Measurements from ENCODE around the gene SLC25A41.

The SLC25A41 gene

GRCh38 chr19:6424195-6424938 is 9.2 kb downstream of the SLC25A41 start, which contains the start of gene KHSRP:
Gene KHSRP (minus strand): TSS chr19:6424811. CDS start chr19:6424701, 110 bp downstream.
- TF ChIP-seq TAF1 (IDR thresholded peaks at IDR 0.05; ENCODE audit: low read depth, low read length) (no peak), PAX5 (IDR thresholded peaks at IDR 0.05; ENCODE audit: insufficient read depth, low read length, severe bottlenecking) (no peak), POLR2A (IDR thresholded peaks at IDR 0.05; ENCODE audit: low read depth, low read length) (no peak), POU2F2 (IDR thresholded peaks at IDR 0.05; ENCODE audit: low read depth, low read length) (no peak), POLR2AphosphoS5 (IDR thresholded peaks at IDR 0.05; ENCODE audit: low read depth, low read length) (no peak), SPI1 (IDR thresholded peaks at IDR 0.05; ENCODE audit: low read depth, low read length) (no peak)
- DNase-seq (ENCODE audit: insufficient read length, low spot score) (no peak), FAIRE-seq (no peak)

- FAIRE-seq (peak; percentile 77), DNase-seq (ENCODE audit: insufficient read length, low spot score) (no peak)
- no peak; the same call in 1 of the 2 replicates for TF ChIP-seq POLR2AphosphoS5 (IDR thresholded peaks at IDR 0.05; ENCODE audit: low read depth, low read length)
- TF ChIP-seq POU2F2 (IDR thresholded peaks at IDR 0.05; ENCODE audit: low read depth, low read length): no peak
- TF ChIP-seq SPI1 (IDR thresholded peaks at IDR 0.05; ENCODE audit: low read depth, low read length): no peak
- no peak for TF ChIP-seq TAF1 (IDR thresholded peaks at IDR 0.05; ENCODE audit: low read depth, low read length)
- TF ChIP-seq POLR2A (IDR thresholded peaks at IDR 0.05; ENCODE audit: low read depth, low read length): no peak
- no peak for TF ChIP-seq PAX5 (IDR thresholded peaks at IDR 0.05; ENCODE audit: insufficient read depth, low read length, severe bottlenecking)
Observed at GRCh38 chr19:6423499-6424194, 9.9 kb downstream of the SLC25A41 start.

GRCh38 chr19:6421075-6422014 is 12.2 kb downstream of the SLC25A41 start:
- DNase-seq (ENCODE audit: insufficient read length, low spot score) (no peak), FAIRE-seq (no peak)
- TF ChIP-seq PAX5 (IDR thresholded peaks at IDR 0.05; ENCODE audit: insufficient read depth, low read length, severe bottlenecking): no peak
- TF ChIP-seq POLR2A (IDR thresholded peaks at IDR 0.05; ENCODE audit: low read depth, low read length): no peak
- no peak for TF ChIP-seq TAF1 (IDR thresholded peaks at IDR 0.05; ENCODE audit: low read depth, low read length)
- TF ChIP-seq POU2F2 (IDR thresholded peaks at IDR 0.05; ENCODE audit: low read depth, low read length): no peak
- no peak for TF ChIP-seq POLR2AphosphoS5 (IDR thresholded peaks at IDR 0.05; ENCODE audit: low read depth, low read length)
- TF ChIP-seq SPI1 (IDR thresholded peaks at IDR 0.05; ENCODE audit: low read depth, low read length): no peak

GRCh38 chr19:6418562-6418932 is 15.0 kb downstream of the SLC25A41 start:
- FAIRE-seq: no peak
- TF ChIP-seq POLR2A (IDR thresholded peaks at IDR 0.05; ENCODE audit: low read depth, low read length): no peak
- no peak for TF ChIP-seq POU2F2 (IDR thresholded peaks at IDR 0.05; ENCODE audit: low read depth, low read length)
- no peak for TF ChIP-seq POLR2AphosphoS5 (IDR thresholded peaks at IDR 0.05; ENCODE audit: low read depth, low read length)
- TF ChIP-seq PAX5 (IDR thresholded peaks at IDR 0.05; ENCODE audit: insufficient read depth, low read length, severe bottlenecking): no peak
- TF ChIP-seq SPI1 (IDR thresholded peaks at IDR 0.05; ENCODE audit: low read depth, low read length): no peak
- no peak for TF ChIP-seq TAF1 (IDR thresholded peaks at IDR 0.05; ENCODE audit: low read depth, low read length)
- DNase-seq (ENCODE audit: insufficient read length, low spot score): no peak

- no peak for TF ChIP-seq SPI1 (IDR thresholded peaks at IDR 0.05; ENCODE audit: low read depth, low read length)
- TF ChIP-seq POLR2AphosphoS5 (IDR thresholded peaks at IDR 0.05; ENCODE audit: low read depth, low read length): peak; percentile 19
- no peak for TF ChIP-seq PAX5 (IDR thresholded peaks at IDR 0.05; ENCODE audit: insufficient read depth, low read length, severe bottlenecking)
- TF ChIP-seq POLR2A (IDR thresholded peaks at IDR 0.05; ENCODE audit: low read depth, low read length): peak; percentile 6; the same call in 1 of the 2 replicates
- no peak for TF ChIP-seq TAF1 (IDR thresholded peaks at IDR 0.05; ENCODE audit: low read depth, low read length)
- TF ChIP-seq POU2F2 (IDR thresholded peaks at IDR 0.05; ENCODE audit: low read depth, low read length): no peak
- no peak for FAIRE-seq
- DNase-seq (ENCODE audit: insufficient read length, low spot score): no peak
Observed at GRCh38 chr19:6417713-6418561, 15.6 kb downstream of the SLC25A41 start.

GRCh38 chr19:6416658-6417405 is 16.7 kb downstream of the SLC25A41 start:
- DNase-seq (ENCODE audit: insufficient read length, low spot score): no peak
- 0 out of 2 replicates have a peak, but pooled peaks have one; percentile 5 for TF ChIP-seq POLR2AphosphoS5 (IDR thresholded peaks at IDR 0.05; ENCODE audit: low read depth, low read length)
- TF ChIP-seq TAF1 (IDR thresholded peaks at IDR 0.05; ENCODE audit: low read depth, low read length): no peak
- no peak for TF ChIP-seq PAX5 (IDR thresholded peaks at IDR 0.05; ENCODE audit: insufficient read depth, low read length, severe bottlenecking)
- TF ChIP-seq POU2F2 (IDR thresholded peaks at IDR 0.05; ENCODE audit: low read depth, low read length): no peak
- TF ChIP-seq POLR2A (IDR thresholded peaks at IDR 0.05; ENCODE audit: low read depth, low read length): no peak
- FAIRE-seq: no peak

- no peak for TF ChIP-seq POU2F2 (IDR thresholded peaks at IDR 0.05; ENCODE audit: low read depth, low read length)
- no peak for TF ChIP-seq POLR2AphosphoS5 (IDR thresholded peaks at IDR 0.05; ENCODE audit: low read depth, low read length)
- no peak for TF ChIP-seq PAX5 (IDR thresholded peaks at IDR 0.05; ENCODE audit: insufficient read depth, low read length, severe bottlenecking)
- no peak for TF ChIP-seq SPI1 (IDR thresholded peaks at IDR 0.05; ENCODE audit: low read depth, low read length)
- no peak for TF ChIP-seq TAF1 (IDR thresholded peaks at IDR 0.05; ENCODE audit: low read depth, low read length)
- TF ChIP-seq POLR2A (IDR thresholded peaks at IDR 0.05; ENCODE audit: low read depth, low read length): no peak
- no peak for DNase-seq (ENCODE audit: insufficient read length, low spot score)
- no peak for FAIRE-seq
Observed at GRCh38 chr19:6415591-6416190, 17.9 kb downstream of the SLC25A41 start.
